Iris pigment epithelial cell (primary cell): Measurements from ENCODE around the gene ME3.

ENCODE experiments used
- DNase-seq: peaks from one replicate; pipeline ENCODE4 v3.0.0-alpha.2; 2011; ENCODE audit warnings: low read depth

Gene ME3

GRCh38 chr11:86487671-86488070, 184.7 kb downstream of the ME3 start:
- no peak for DNase-seq

GRCh38 chr11:86486261-86487030, 186.0 kb downstream of the ME3 start:
- no peak for DNase-seq

GRCh38 chr11:86484795-86485166, 187.6 kb downstream of the ME3 start:
- DNase-seq, result peak; percentile 69

GRCh38 chr11:86483940-86484794, 188.2 kb downstream of the ME3 start:
- DNase-seq, result peak; percentile 80

GRCh38 chr11:86483610-86483939, 188.8 kb downstream of the ME3 start:
- no peak for DNase-seq

- DNase-seq, result no peak
Measured at GRCh38 chr11:86482692-86483091, 189.7 kb downstream of the ME3 start.

- DNase-seq, result no peak
Measured at GRCh38 chr11:86481399-86481798, 191.0 kb downstream of the ME3 start.

- DNase-seq, result no peak
Measured at GRCh38 chr11:86478348-86478747, 194.1 kb downstream of the ME3 start.

GRCh38 chr11:86477495-86478155, 194.8 kb downstream of the ME3 start:
- DNase-seq, result peak; percentile 79

GRCh38 chr11:86476109-86476861, 196.1 kb downstream of the ME3 start:
- peak; percentile 61 for DNase-seq

GRCh38 chr11:86475027-86475426, 197.4 kb downstream of the ME3 start:
- DNase-seq, result no peak

GRCh38 chr11:86473991-86474833, 198.2 kb downstream of the ME3 start:
- DNase-seq, result no peak

GRCh38 chr11:86469491-86470388, 202.7 kb downstream of the ME3 start:
- DNase-seq, result no peak

GRCh38 chr11:86468169-86468568, 204.2 kb downstream of the ME3 start:
- no peak for DNase-seq

GRCh38 chr11:86464509-86465221, 207.8 kb downstream of the ME3 start:
- no peak for DNase-seq

- no peak for DNase-seq
Measured at GRCh38 chr11:86463955-86464354, 208.5 kb downstream of the ME3 start.

- DNase-seq, result no peak
Measured at GRCh38 chr11:86463120-86463519, 209.3 kb downstream of the ME3 start.

- no peak for DNase-seq
Measured at GRCh38 chr11:86461892-86462291, 210.5 kb downstream of the ME3 start.
